ENCODE measurements around the gene CYBA. TPM values are rescaled to one million over a fixed set of nuclear protein-coding genes. Genes with fewer than 3 reads are reported as not detected.

The CYBA gene
- total RNA-seq, 1 donor from 2014 or later = 436 TPM

GRCh38 chr16:88662843-88663606, 12.2 kb upstream of the CYBA start, which contains the start of gene MVD:
TSS of gene MVD (minus strand) at chr16:88663091. CDS start at chr16:88663080, 11 bp downstream.
- intact Hi-C loops (cut with micrococcal nuclease) = loop anchor here (1.0 to 5.0 kb wide), 4 partner anchors 12 to 91 kb away; partner anchors contain the start of genes CYBA, SNAI3 and ZC3H18

DNA sequence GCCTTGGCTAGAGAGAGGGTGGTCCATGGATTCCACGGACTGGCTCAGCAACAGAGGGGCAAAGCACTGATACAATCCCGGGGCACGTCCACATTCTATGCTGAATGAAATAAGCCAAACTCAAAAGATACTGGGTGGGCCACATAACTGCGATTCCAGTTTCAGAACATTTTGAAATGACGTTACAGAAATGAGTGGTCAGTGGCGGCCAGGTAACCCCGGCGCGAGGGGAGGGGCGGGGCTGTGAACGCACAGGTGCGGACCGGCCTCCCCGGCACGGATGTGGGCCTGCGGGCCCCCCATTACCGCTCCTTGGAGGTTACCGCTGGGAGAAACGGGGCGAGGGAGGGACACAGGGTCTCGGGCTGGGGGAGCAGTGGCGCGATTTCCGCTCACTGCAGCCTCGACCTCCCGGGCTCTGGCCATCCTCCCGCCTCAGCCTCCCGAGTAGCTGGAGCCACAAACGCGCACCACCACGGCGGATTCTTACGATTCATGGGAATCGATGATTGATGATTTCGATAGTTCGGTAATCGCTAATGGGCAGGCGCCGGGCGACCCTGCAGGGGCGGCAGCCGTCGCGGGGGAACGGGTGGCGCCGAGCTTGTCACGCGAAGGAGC, 11.5 kb upstream of the CYBA start:
- intact Hi-C loops (cut with micrococcal nuclease) = loop anchor here (5.0 kb wide), 1 partner anchor 90 kb away; the partner anchor contains the start of gene ZC3H18

DNA sequence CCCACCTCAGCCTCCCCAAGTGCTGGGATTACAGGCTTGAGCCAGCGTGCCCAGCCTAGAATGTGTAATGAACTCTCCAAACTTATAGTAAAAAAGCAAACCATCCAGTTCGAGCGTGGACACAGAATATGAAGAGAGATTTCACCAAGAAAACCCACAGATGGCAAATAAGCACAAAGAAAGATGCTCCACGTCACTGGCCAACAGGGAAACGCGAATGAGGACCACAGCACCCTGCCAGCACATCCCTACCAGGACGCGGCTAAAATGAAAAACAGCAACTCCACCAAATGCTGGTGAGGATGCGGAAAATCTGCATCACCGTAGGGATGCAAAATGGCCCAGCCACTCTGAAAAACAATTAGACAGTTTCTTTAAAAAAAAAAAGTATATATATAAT, 10.6 kb upstream of the CYBA start:
- intact Hi-C loops (cut with micrococcal nuclease) = loop anchor here (5.0 kb wide), 1 partner anchor 89 kb away; the partner anchor contains the start of gene ZC3H18

DNA sequence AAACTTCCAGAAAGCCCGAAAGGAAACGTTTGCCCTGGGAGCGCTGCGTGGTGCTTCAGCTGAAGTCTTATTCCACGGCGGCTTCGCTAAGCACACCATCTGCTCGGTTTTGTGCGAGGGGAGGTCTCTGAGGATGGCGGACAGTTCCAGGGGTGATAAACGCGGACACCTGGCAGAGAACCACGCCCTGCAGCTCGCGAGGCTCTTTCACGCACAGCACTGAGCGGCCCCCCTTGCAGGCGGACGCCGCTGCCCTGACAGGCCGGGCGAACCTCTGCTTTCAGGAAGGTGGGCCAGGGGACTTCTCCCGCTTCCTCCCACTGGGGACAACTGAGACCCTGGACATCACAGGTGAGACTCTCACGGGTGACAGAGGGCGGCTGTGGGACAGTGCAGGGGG, 8.3 kb upstream of the CYBA start:
- intact Hi-C loops (cut with micrococcal nuclease) = no loop called here

- intact Hi-C loops (cut with micrococcal nuclease) = no loop called here
Measured at GRCh38 chr16:88658714-88659113, 7.9 kb upstream of the CYBA start.

DNA sequence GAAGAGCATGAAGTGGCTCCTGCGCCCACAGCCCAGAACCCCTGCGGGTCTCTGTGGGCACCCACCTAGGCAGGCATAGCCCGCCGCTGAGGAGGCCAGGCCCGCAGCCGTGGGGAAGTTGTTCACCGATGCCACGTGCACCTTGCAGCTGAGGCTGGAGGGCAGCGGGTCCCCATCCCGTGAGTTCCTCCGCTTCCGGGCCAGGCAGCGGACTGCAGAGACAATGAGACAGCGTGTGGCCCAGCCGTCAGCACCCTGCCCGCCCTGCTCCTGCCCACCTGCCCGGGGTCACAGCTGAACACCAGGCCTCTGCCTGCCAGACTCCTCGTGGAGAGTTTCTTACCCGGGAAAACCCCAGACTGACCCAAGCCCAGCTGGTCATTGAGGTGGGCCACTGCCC, 6.5 kb upstream of the CYBA start:
- intact Hi-C loops (cut with micrococcal nuclease) = no loop called here

- intact Hi-C loops (cut with micrococcal nuclease) = no loop called here
Measured at GRCh38 chr16:88656291-88656980, 5.6 kb upstream of the CYBA start.

- intact Hi-C loops (cut with micrococcal nuclease) = no loop called here
Measured at GRCh38 chr16:88655733-88656281, 5.0 kb upstream of the CYBA start.

DNA sequence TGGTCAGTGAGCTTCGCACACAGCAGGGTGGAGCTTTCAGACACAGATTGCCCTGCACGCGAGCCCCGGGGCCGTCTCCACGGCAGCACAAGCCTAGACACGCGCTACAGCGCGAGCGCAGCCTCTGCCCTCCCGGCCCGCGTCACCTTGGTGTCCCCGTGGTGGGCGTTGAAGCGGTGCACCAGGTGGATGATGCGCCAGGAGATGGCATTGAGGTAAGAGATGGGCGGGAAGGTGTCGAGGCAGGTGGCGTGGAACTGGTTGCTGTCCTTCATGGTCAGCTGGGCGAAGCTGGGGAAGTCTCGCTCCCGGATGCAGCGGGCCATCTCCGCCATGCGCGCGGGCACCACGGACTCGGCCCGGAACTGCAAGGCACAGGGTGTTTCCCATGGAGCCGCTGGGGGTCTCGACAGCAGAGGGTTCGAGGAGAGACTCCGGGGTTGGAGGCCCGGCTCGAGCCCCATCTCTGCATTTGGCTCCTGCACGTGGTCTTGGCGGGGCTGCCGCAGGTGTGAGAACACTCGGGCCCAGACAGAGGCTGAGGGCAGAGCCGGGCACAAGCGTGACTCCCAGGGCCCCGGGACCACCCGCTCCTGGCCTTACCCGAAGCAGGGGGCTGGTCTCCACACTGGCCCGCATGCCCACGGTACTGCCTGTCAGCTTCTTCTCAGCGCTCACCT, 4.3 kb upstream of the CYBA start:
- intact Hi-C loops (cut with micrococcal nuclease) = no loop called here

DNA sequence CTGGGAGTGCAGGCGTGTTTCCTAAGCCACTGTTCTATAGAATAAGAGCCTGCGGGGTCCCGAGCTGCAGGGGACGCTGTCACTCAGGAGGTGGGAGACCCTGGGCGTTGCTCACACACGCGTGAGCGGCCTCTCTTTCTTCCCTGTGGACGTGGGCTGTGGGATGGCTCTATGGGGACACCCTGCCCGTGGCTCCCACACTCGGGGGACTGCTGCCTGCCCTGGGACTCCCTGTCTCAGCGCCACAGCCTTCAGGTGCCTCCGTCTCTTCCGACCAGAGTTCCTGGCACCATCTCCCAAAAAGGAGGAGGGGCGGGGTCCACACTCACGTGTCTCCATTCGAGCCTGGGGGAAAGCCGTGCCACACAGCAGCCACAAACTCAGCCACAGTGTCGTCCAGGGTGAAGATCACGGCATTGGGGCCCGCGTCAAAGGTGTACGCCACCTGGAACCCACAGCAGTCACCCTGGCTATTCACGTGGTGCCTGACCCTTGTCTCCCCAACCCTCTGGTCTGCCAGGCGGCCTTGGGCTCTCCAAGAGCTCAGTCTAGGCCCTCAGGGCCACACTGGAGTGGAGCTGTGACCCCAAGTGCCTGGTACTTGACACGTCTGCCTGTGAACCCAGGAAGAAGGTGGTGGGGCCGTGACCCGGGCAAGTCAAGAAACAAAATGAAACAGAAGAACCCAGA, 3.7 kb upstream of the CYBA start:
- intact Hi-C loops (cut with micrococcal nuclease) = no loop called here

- intact Hi-C loops (cut with micrococcal nuclease) = no loop called here
Measured at GRCh38 chr16:88653596-88654362, 2.9 kb upstream of the CYBA start.

DNA sequence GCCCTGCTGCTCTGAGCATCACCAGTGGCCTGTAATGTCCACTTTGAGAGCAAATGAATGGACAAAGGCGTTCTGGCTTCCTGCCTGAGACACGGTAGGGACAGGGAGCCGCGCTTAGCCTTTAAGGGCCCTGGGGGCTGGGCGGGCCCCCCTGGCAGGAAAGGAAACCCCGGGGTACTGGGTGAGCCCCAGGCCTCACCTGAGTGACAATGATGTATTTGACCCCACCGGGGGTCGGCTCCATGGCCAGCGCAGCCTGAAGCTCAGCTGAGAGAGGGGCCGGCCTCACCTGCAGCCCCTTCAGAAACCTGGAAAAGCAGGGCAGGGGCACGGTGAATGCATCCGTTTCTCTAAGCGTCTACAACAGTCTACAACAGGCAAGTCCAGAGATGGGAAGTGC, 2.2 kb upstream of the CYBA start:
- intact Hi-C loops (cut with micrococcal nuclease) = no loop called here

DNA sequence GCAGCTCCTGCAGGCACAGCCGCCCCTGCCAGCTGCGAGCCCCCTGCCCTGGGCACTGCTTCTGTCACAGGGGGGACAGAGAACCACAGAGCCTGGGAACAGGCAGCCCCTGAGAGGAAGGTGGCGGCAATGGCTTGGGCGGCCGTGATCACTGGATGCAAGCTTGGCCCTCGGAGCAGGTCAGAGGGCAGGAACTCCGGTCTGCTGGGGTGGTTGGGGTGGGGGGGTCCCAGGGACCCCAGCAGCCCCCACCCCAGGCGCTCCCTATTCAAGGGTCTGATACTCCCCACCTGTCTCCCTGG, 1.9 kb upstream of the CYBA start:
- intact Hi-C loops (cut with micrococcal nuclease) = no loop called here

DNA sequence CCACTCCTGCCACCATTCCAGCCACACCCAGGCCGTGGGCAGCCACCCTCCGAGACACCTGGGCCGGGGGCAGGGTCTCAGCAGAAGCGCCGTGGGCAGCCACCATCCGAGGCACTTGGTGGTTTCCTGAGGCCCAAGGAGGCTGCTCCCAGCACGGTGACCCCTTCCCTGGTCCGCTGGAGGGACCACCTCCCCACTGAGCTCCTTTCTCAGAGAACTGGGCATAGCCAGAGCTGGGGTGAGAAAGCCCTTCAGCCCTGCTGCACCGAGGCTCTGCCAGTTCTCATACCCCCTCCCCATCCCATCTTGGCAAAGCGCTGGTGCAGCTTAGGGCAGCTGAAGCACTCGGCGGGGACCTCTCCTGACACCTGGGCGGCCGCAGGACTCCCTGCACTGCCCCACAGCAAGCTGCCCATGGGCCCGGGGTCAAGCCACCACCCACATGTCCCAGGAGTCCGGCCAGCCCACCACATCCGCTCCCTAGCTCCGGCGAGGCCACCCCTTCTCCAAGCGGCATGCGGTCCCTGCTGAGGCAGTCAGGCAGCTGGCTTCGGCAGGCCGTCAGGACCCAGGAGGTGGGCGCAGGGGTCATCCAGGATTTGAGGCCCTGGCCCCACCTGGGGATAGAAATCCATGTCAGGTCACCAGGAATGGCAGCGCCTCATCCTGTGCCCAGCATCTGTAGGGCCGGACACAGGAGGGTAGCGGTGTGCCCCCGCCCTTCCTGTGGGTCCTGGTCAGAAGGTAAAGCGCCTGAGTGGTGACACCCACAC, 1.3 kb upstream of the CYBA start:
- intact Hi-C loops (cut with micrococcal nuclease) = loop anchor here (1.0 to 2.0 kb wide), 4 partner anchors 11 to 49 kb away; partner anchors contain the start of genes MVD and SNAI3

DNA sequence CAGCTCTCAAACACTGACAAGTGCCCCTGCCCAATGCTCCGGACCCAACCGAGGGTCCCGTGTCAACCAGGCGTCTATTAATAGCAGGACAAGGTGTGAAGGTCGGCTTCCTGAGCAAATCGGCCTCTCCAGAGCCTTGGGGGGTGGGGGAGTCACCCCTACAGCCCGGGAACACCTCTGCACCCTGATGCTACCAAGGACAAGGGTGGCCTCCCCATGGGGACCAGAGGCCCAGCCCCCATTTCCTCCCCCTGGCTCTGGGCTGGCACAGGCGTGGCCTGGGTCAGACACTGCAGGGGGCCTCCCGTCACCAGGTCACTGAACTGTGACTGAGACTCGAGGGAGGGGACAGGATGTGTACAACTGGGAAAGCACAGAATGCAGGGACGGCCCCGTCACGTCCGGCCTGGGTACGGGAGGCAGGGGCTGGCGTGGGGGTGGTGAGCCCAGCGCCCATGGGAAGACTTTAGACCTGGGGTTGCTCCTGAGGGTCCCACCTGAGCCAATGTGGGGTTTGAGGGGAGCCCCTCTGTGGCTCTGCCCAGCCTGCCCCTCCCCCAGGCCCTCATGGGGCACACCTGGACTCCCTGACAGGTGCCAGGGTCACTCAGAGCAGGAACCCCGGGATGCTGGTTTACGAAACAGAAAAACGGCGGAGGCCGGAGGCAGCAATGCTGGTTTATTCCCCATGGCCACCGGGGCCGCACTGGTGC, 579 bp upstream of the CYBA start:
- intact Hi-C loops (cut with micrococcal nuclease) = loop anchor here (1.0 to 2.0 kb wide), 4 partner anchors 12 to 50 kb away; partner anchors contain the start of genes MVD and SNAI3

- intact Hi-C loops (cut with micrococcal nuclease) = loop anchor here (2.0 kb wide), 1 partner anchor 15 kb away; no protein-coding TSS in a partner anchor
Measured at GRCh38 chr16:88649924-88650748, 717 bp downstream of the CYBA start.

- intact Hi-C loops (cut with micrococcal nuclease) = no loop called here
Measured at GRCh38 chr16:88649195-88649923, 1.5 kb downstream of the CYBA start.

All from T-helper 2 cell treated with Interferon-gamma antibody and Interleukin-4, amounts not matched to agents 100 ng/mL and 5 ng/mL, for 36 hours (primary cell).